GM21447 (cell line): Measurements from ENCODE around the gene NHLRC4.
A peak's percentile ranks its signal among the peaks of the same experiment; 100 is the strongest.

Experiments
- ATAC-seq: cut with Tn5 transposase; IDR thresholded peaks from one replicate; pipeline ENCODE4 v1.9.1; 2021; ENCODE audit not compliant: unreplicated experiment

Gene NHLRC4, protein sequence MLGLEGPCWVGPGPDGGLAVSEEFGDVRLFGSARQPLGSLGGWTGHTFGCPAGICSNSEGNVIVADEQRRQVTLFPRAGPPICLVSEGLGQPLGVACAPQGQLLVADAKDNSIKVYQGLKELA

DNA sequence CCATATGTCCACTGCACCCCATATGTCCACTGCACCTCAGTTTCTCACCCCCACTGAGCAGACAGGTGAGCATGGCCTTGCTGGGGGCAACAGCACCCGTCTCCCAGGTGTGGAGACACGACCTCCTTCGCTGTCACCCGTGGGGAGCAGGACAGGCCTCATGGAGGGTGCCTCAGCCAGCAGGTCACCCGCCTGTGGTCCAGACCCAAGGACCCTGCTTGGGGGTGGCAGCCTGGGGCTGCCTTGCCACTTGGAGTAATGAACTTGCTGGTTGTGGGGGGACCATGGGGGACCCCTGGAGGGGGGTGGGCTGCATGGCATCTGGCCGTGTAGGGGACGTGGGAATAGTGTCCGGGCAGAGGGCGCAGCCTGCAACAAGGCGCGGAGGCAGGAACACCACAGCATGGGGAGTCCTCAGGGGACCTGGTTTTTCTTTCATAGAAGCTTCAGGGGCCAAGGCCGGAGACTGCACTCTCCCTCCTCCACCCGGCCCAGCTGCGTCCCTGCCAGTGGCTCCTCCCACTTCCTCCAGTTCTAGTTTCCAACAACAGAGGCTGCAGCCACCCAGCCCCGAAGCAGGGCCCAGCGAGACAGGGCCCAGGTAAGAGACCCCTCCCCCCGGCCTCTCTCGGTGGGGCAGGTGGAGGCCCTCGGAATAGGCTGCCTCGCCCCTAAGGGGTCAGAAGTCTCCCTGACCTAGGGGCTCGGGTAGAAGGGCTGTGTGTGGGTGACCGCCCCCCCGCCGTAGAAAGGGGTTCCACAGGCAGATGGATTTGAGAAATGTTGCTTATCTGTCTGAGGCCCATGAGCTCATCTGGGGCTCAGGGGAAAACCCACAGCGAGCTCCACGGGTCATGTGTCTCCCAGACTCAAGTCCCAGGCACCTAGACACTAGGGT, at the start of gene NHLRC4:
TSS of gene NHLRC4 (plus strand) at position 531 of the 898 bp plus-strand sequence. CDS start 1,043 bp downstream, outside the sequence.
- peak; percentile 68 for ATAC-seq

DNA sequence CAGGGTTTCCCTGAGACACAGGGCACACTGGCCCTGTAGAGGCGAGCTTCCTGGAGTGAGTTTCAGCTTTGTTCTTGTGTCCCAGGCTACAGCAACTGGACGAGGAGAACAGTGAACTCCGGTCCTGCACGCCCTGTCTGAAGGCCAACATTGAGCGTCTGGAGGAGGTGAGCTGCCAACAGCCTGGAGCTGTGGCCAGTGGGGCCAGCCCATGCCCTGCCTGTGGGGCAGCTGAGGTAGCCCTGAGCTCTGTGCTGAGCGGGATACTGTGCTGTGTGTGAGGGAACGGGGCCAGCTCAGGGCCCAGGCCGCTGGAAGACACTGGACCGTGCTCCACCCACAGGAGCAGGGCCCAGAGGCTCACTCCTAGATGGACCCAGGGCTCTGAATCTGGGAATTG, 47.9 kb upstream of the NHLRC4 start:
- no peak for ATAC-seq

DNA sequence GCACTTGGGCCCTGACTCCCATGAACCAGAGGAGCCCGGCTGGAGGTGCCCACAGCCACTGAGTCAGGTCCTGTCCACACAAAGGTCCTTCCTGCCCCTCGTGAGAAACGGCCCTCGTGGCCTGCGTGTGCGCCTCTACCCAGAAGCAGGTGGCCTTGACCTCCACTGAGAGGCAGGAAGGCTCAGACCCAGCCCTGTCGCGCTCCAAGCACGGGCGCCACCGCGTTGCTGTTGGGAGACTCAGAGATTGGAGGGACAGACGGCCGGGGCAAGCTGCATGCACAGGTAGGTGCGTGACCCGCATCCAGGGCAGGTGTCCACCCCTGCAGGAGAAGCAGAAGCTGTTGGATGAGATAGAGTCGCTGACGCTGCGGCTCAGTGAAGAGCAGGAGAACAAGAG, 47.4 kb upstream of the NHLRC4 start:
- no peak for ATAC-seq

DNA sequence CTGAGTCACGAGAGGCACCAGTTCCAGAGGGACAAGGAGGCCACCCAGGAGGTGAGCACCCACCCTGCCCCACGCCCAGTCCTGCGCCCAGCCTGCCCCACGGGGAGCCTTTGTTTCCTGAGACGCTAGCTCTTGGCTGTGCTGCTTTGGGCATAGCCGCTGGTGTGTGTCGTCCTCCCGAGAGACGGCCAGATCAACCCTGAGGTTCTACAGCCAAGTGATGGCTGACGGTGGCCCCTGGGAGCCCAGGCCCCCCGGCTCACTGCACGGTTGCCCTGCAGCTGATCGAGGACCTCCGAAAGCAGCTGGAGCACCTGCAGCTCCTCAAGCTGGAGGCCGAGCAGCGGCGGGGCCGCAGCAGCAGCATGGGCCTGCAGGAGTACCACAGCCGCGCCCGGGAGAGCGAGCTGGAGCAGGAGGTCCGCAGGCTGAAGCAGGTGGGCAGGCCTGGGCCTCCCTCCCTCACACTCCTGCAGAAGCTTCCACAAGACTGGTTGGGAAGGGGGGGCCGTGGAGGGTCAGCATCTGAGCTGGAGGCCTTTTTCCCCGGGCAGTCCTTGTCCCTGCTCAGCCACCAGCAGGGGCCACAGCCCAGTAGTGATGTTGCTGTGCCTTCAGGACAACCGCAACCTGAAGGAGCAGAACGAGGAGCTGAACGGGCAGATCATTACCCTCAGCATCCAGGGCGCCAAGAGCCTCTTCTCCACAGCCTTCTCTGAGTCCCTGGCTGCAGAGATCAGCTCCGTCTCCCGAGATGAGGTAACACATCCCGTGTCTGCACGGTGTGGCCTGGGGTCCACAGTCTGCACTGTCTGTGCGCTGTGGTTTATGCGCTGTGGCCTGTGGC, 46.7 kb upstream of the NHLRC4 start:
- ATAC-seq, result no peak

DNA sequence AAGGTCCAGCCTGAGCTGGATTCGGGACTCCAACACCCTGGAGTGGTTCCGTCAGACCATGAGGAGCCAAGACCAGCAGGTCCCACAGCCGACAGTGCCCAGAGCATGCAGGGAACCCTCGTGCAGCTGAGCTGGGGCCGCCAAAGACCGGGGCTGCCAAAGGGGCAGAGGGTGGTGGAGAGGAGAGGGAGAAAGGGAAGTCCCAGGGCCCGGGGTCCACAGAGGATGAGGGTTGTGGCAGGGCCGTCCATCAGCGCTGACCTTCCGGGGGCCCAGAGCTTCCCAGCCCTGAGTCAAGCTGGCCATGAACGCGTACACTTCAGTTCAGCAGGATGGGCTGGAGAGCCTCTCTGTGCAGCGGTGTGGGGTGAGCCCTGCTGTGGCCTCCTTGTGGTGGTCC, 46.0 kb upstream of the NHLRC4 start:
- ATAC-seq, result no peak

DNA sequence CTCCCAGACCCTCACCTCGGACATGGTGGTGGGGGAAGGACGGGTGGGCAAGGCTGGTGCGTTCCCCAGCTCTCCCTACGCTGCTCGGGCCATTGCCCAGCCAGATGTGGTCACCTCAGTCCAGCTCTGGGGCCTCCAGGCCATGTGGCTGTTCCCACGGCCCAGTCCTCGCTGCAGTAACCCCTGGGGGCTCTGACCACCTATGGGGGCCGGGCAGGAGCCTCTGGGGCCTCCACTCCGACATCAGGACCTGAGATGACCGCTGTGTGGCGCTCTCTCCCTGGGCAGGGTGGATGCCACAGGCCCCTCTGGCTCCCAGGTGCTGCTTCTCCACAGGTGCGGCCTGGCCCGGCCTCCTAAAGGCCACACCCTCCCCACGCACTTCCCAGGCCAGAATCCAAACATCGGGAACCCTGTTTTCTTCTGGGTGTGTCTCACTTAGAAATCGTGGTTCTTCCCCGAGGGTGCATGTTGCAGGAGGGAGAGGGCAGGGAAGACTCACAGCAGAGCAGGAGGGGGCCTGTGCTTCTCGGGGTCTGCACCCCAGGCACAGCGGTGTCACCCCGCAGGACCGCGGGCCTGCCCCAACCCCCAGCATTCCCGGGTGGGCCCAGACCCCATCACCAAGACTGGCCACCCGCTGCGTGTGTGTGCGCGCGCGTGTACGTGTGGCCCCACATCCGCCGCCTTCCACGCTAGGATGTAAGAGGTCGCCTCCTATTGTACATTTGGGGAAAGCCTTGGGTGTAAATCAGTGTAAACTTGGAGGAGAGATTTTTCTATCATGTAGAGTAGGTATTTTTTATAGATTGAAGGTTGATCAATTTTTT, 45.2 kb upstream of the NHLRC4 start:
- ATAC-seq, result no peak

DNA sequence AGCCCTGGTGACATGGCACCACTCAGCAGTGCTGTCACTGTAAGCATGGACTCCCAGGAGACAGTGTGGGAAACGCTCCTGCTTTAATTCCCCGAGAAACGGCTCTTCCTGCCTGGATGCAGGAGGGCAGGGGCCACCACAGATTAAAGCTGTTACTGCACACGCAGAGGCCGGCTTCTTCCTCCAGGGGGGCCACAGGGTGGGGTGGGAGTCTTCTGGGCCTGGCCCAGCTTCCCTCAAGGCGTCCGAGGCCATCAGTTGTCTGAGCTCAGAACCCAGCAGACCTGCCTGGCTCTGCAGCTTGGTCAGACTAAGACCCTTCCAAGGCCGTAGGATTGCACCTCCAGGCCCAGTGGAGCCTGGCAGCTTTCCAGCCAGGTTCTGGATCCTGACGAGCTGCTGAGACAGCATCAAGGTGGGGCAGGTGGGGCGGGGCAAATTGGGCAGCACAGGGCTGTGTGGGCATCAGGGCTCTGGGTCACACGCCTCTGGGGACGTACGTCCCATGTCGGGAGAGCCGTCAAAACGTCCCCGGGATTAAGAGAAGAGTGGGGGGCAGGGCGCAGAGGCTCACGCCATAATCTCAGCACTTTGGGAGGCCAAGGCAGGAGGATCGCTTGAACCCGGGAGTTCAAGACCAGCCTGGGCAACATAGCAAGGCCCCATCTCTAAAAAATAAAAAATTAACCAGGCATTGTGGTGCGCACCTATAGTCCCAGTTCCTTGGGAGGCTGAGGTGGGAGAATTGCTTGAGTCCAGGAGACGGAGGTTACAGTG, 44.3 kb upstream of the NHLRC4 start:
- no peak for ATAC-seq

DNA sequence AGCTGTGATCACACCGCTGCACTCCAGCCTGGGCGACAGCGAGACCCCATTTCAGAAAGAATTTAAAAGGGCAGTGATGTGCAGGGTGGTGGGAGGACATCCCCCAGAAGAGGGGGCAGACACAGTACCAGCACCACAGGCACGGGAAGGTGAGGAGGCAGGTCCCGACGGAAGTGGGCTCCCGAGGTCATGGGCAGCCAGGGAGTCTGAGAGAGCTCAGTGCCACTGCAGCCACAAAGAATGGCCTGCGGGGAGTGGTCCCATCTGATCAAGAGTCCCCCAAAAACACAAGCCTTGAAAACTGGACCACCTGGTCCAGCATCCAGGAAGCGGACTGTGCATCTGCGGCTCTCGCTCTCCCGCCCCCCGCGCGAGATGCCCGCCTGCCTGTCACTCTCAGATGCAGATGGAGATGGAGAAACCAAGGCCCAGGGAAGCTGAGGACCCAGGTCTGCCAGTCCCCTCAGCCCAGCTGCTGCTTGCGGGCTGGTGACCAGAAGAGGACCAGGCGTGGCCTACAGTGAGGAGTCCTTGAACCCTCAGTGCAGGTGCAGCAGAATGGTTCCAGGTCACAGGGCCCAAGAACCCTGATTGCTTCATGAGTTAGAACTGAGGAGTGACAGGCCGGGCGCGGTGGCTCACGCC, 43.6 kb upstream of the NHLRC4 start:
- ATAC-seq, result no peak

DNA sequence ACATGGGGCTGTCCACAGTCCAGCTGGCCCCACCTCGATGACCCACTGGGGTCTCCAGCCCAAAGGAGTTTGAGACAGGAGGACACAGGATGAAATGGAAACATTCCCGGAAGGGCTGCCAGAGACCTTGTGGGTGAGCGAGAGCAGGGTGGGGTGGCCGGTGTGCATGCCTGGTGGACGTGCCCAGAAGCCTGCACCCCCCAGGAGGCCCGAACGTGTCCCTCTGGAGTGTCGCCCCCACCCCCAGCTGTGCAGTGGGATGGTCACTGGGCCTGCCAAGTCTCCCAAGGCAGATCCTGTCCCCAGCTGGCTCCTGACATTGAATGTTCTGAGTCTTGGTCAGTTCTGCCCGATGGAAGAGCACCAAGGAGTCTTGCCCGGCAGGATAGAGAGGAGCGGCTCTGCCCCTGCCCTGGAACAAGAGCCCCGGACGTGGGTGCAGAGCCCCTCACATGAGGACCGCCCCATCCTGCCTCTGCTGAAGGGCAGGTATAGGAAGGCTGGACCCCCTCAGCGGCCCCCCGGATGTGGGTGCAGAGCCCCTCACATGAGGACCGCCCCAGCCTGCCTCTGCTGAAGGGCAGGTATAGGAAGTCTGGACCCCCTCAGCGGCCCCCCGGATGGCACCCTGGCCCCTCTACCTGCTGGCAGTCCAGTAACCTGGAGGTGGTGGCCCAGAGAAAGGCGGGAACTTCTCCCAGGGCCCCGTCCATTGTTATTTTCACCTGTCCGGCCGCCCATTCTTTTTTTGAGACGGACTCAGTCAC, 42.3 kb upstream of the NHLRC4 start:
- no peak for ATAC-seq

DNA sequence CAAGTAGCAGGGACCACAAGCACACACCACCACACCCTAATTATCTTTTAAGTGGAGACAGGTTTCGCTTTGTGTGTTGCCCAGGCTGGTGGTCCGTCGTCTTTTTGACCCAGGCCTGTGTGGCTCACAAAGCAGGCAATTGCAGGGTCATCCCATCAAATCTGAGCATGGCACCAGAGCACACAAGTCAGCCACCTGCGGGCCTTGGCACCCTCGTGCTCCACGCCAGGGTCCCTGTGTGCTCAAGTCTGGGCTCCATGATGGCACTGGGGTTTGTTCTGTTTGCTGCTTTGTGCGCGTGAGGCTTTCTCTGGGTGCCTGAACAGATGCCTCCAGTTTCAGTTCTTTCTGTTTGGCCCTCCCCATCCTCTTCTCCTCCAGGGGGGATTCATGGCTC, 41.7 kb upstream of the NHLRC4 start:
- no peak for ATAC-seq

DNA sequence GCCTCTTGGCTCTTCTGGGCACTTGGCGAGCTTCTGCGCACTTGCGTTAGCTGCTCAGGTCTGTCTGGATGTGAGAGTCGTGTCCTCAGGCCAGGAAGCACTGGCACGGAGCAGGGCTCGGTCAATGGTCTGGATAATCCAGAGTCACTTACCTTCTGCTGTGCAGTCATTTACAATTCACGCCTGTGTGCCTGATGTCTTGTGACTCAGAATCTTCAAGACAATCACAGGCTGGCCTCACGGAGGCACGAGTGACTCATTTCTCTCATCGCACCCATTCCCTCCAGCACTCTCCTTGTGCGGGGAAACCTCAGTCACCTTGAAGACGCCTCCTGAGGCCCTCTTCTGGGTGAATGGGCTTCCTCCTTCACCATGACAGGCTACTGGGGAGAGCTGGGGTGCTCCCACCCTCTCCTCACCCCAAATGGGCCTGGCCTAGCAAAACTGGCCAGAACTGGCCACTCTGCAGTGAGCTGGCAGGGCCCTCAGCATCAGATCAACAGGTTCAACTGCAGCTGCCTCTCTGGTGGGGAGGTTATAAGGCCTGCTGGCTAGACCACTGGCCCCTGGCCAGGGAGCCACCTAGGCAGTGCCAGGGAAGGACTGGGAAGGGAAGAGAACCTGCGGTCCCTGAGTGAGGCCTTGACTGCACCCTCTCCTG, 41.2 kb upstream of the NHLRC4 start:
- no peak for ATAC-seq

DNA sequence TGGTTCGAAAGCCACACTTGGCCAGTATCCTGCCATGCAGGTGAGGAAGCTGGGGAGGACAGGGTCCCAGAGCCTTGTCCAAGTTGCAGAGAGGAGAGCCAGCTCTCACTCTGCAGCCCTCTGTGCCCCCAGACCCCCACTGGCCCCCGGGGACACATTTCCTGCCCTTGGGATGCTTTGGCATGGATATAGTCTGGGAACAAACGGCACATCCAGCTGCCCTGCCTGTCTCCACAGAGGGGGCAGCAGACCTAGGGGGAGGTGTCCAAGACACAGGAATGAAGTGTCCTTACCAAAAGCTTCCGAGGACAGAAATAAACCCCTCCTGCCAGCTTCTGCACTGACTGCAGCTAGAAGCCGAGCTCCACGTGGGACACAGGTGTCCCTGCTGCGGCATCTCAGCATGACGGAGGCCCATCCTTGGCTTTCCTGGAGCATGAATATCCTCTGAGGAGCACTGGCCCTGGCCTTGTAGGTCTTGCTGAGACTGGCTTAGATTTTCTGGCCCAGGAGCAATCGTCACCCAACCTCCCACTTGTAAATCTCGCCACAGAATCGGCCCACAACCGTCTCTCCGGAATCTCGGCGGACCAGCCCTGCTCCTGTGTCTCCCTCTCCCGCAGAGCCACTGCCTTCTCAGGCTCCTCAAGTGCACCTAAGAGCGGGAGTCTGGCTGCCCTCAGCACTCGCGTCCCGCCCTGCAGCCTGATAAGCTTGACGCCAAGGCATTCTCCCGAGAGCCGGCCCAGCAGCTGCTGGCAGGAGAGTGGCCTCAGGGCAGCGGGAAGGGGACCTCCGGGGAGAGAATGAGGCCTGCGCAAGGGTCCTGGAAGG, 40.4 kb upstream of the NHLRC4 start:
- no peak for ATAC-seq

DNA sequence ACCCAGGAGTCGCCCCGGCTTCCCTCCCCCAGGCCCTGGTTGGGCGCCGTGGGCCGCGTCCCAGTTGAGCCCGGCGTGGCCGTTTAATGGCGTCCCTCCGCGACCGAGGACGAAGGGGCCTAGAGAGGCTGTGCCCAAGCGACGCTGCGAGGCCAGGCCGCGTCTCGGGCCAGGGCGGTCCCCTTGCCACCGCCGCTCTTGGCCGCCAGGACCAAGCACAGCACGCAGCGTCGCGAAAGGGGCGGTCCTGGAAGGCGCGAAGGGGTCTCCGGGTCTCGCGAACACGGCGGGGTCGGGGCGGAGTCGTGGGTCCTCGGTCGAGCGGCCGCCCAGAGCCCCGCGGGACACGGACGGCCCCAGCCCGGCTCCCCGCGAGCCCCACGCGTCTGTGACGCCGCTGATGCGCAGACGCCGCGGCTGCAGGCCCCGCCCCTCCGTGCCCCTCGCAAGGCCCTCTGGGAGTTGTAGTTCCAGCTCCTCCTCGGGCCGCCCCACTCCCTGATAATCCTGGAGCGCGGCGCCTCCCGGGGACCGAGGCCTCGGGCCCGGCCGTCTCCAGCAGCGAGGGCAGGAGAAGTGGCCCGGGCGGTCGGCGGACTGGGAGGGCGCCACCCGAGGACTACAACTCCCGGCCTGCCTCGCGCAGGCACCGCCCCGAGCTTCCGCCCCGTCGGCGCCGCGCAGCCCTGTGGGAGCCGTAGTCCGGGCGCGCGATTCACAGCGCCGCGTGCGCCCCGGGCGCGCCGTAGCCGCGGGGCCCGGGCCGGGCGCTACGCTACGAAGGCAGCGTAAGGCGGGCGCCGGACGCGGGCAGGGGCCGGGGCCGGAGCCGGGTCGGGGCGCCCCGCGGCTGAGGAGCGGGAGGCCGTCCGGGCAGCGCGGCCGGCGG, 39.5 kb upstream of the NHLRC4 start, which contains the start of gene CAPN15:
TSS of gene CAPN15 (plus strand) at position 698 of the 889 bp plus-strand sequence. CDS start 19,127 bp downstream, outside the sequence.
- peak; percentile 53 for ATAC-seq

DNA sequence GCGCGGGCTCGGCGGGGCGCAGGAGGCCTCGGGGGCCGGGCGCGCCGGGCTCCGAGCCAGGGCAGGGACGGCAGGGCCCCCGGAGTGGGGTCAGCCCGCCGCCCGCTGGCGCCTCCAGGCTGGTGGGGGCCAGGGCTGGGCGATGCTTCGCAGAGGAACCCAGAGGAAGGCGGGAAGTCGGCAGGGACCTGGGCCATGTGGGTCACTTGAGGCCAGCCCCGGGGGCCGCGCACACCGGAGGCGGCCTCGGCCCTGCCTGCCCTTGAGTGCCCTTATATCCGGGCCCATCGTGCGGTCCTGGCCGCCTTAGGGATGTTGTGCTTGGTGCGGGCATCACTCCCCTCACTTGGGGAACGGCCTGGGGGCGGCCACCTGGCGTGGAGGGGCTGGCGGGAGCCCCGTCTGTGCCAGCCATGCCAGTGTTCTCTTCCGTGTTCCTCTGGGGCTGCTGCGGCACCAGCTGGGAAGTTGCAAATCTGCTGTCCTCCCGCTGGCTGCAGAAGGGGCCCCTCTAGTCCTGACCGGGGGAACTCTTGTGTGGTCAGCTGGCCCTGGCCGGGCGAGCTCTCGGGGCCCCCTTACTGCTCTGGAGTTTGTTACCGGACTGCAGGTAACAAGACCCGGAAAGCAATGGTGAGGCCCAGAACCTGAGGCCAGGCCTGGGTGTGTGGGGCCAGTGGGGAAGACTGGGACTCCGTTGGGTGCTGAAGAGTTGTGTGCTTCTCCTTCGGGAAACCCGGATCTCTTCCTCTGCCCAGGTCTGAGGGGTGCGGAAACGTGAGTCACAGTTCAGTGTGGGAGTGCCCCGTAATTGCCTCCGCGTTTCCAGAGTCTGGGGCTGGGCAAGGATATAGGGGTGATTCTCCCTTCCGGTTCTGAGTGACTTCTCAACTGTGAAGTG, 38.4 kb upstream of the NHLRC4 start:
- no peak for ATAC-seq

DNA sequence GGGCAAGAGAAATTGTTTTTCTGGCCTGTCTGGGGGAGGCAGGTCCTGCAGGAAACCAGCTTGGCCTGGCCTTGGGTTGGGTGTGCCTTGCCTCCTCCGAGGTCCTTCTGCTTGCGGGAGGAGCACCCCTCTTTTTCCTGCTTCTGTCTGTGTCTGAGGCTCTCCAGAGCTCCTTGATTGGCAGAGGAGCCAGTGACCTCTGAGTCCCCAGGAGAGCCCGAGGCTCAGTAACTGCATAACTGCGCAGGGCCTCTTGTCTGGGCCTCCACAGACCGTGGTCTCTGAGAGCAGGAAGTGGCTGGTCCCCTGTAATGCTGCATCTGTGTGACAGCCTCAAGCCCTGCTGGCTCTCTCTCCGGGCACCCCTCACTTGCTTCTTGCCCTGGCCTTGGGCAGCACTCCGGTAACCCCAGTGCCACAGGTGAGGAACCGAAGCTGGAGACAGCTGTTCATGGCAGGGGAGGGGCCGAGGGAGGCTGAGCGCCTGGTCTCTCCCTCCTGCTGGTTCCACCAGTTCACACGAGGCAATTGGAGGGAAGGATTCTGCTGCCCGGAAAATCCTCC, 37.7 kb upstream of the NHLRC4 start:
- no peak for ATAC-seq
